Gastrocnemius medialis (tissue), 4 donors: ENCODE measurements around the gene GDI2. TPM values are rescaled to one million over a fixed set of nuclear protein-coding genes. Genes with fewer than 3 reads are reported as not detected.
A peak's percentile ranks its signal among the peaks of the same experiment; 100 is the strongest.

ENCODE experiments used
- ATAC-seq, 2 donors: fragments of 150-250 bp; one replicate each; pipeline ENCODE4 v1.9.1; 2016
- DNase-seq, 2 donors: peaks; one replicate each; pipeline ENCODE4 v3.0.0-alpha.2; 2019
- H3K27ac ChIP-seq, 4 donors: fragments of 200-600 bp; sonication (generic); 1 replicate in 1 of 4; 2 replicates in 3 of 4; pipeline ENCODE4 v1.5.1; 2016 to 2018; ENCODE audit warnings: mild to moderate bottlenecking in 2 of 4, moderate library complexity in 1 of 4
- H3K27me3 ChIP-seq, 3 donors: fragments of 200-600 bp; sonication (generic) in 2 of 3; 1 replicate in 1 of 3; 2 replicates in 2 of 3; pipeline versions ENCODE4 v1.5.1 to v1.6.0; 2016 to 2019; ENCODE audit warnings: mild to moderate bottlenecking in 1 of 3, moderate library complexity in 1 of 3
- H3K36me3 ChIP-seq, 2 donors: fragments of 200-600 bp; sonication (generic) in 1 of 2; one replicate each; pipeline ENCODE4 v1.5.1; 2017 to 2018
- H3K4me1 ChIP-seq, 2 donors: fragments of 200-600 bp; sonication (generic) in 1 of 2; one replicate each; pipeline ENCODE4 v1.5.1; 2016 to 2017; ENCODE audit warnings: mild to moderate bottlenecking in 2 of 2
- H3K4me3 ChIP-seq, 4 donors: fragments of 200-600 bp; sonication (generic) in 3 of 4; 1 replicate in 1 of 4; 2 replicates in 3 of 4; pipeline ENCODE4 v1.5.1; 2016 to 2019; ENCODE audit warnings: mild to moderate bottlenecking in 2 of 4
- H3K9me3 ChIP-seq, 3 donors: fragments of 200-600 bp; sonication (generic) in 2 of 3; 1 replicate in 1 of 3; 2 replicates in 2 of 3; pipeline ENCODE4 v1.5.1; 2016 to 2019
- POLR2A ChIP-seq, 2 donors: fragments of 450-650 bp; IDR thresholded peaks; one replicate each; pipeline ENCODE4 v1.6.1; 2017; ENCODE audit warnings: antibody characterized with exemption in 2 of 2, mild to moderate bottlenecking in 2 of 2, moderate library complexity in 2 of 2
- in situ Hi-C, 4 donors: fragments of 200-750 bp; cut with MboI; loops; one replicate each; pipeline versions ENCODE4 v1.15.0 to v1.8.0; 2017; ENCODE audit warnings: low sequenced_read_pairs in 4 of 4
- intact Hi-C: fragments of 100-400 bp; cut with DNase I; formaldehyde crosslinking; loops from one replicate; pipeline ENCODE4 v1.15.1; 2023; ENCODE audit warnings: low total_unique reads
- total RNA-seq, 4 donors: library from RNA; depleted of rRNA; stranded (reverse); fragments of >200 nt; gene quantifications; one replicate each; pipeline versions ENCODE4 v1.1.0 to v1.2.3, GENCODE V29; 2016
- TF ChIP-seq, protein P1 (sequence below), 5 experiments: fragments of 450-650 bp in 3 of 5; fragments of 200-600 bp in 2 of 5; sonication (generic) in 2 of 5; IDR thresholded peaks in 4 of 5; conservative IDR thresholded peaks in 1 of 5; 1 replicate in 4 of 5; 2 replicates in 1 of 5; pipeline ENCODE4 v1.5.1; 2016 to 2019; ENCODE audit warnings: antibody characterized with exemption in 5 of 5, mild to moderate bottlenecking in 3 of 5, moderate library complexity in 3 of 5

Gene GDI2
- 100 to 1,000 TPM; 143 to 197 (median 171) TPM for total RNA-seq

DNA sequence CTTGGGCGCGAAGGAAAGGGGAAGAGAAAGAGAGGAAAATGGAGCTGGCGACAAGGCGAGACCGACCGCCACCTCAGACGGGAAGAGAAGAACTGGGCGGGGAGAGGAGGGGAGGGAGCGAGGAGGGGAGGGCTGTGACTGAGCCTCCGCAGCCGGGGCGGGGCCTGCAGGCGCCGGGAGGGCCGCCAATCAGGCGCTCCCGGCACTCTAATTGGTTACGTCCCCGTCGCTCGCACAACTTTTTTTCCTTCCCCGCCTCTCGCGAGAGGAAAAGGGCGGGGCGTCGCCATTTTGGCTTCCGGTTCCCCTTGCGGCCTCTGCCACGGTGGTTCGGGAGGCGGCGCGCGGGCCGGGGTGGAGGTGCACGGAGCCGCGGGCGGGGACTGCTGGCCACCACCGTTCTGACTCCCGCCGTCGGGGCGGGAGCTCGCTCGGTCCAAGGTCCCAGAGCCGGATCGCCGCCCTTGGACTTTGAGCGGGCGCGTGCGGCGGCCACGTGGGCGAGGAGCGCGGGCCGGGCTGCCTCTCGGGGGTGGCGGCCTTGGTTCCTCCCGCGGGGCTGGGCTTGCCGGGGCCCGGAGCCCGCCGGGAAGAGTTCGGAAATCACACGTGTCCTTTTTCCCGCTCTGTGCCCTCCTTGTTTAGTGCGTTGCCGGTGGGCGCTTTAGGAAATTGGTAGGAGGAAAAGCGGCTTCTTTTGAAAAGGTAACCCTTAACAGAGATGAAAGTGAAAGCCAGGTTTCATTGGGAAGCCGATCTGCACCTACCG, at the start of gene GDI2:
Gene GDI2, minus strand, starts transcription at position 94 of the 769 bp plus-strand sequence. CDS start 176 bp downstream, outside the sequence.
- ATAC-seq (peak; percentile 92 to 96), DNase-seq (peak; percentile 94 to 96)
- H3K36me3 ChIP-seq = no peaks in the 10 kb centered on the region
- H3K27ac ChIP-seq = peak within 1 kb of the TSS; percentile 91 to 98 (median 98)
- no peaks in the 10 kb centered on the region for H3K27me3 ChIP-seq
- intact Hi-C loops = loop anchor here (1.0 to 5.0 kb wide), 4 partner anchors 60 to 164 kb away; partner anchors contain the start of genes ANKRD16, IL15RA and TASOR2
- in situ Hi-C loops = no loop called here
- no peaks in the 10 kb centered on the region for H3K9me3 ChIP-seq
- H3K4me3 ChIP-seq = peak within 1 kb of the TSS; percentile 85 to 97 (median 90)
- TF ChIP-seq, protein P1, sequence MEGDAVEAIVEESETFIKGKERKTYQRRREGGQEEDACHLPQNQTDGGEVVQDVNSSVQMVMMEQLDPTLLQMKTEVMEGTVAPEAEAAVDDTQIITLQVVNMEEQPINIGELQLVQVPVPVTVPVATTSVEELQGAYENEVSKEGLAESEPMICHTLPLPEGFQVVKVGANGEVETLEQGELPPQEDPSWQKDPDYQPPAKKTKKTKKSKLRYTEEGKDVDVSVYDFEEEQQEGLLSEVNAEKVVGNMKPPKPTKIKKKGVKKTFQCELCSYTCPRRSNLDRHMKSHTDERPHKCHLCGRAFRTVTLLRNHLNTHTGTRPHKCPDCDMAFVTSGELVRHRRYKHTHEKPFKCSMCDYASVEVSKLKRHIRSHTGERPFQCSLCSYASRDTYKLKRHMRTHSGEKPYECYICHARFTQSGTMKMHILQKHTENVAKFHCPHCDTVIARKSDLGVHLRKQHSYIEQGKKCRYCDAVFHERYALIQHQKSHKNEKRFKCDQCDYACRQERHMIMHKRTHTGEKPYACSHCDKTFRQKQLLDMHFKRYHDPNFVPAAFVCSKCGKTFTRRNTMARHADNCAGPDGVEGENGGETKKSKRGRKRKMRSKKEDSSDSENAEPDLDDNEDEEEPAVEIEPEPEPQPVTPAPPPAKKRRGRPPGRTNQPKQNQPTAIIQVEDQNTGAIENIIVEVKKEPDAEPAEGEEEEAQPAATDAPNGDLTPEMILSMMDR (IDR thresholded peaks at IDR 0.05 in 4 of 5, conservative IDR thresholded peaks at IDR 0.05 in 1 of 5) = peak in 2 of 5 experiments; percentile 15 to 21
- peak; percentile 89 to 91 for TF ChIP-seq POLR2A (IDR thresholded peaks at IDR 0.05)
- H3K4me1 ChIP-seq = peaks cover 43 to 47% of the 10 kb centered on the region in 2 donors

DNA sequence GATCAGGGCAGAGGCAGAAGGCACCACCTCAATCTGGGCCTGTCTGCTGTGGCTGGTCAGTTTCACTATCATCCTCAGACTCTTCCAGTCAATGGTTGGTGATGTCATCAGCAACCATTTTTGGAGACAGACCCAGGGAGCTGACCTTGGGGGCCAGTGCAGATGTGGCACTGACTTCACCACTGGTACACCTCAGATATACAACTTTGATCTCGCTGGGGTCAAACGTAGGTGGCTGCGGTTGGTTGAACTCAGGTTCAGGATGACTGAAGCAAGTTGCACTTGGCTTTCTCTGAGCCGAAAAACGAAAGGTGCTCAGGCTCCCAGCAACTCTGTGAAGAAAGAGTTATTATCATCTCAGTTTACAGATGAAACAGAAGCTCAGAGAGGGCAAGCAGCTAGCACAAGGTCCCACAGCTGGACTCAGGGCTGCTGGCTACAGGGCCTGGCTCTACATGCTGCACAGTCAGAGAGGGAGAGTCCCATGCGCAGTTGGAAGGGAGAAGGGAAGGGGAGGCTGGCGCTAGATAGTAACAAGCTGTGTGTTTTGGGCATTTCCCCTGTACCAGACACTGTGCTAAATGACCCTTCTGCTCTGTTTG, 49.2 kb upstream of the GDI2 start:
- H3K27me3 ChIP-seq = no peaks in the 10 kb centered on the region
- in situ Hi-C loops (loop anchor here in 3 of 4 donors (25.0 kb wide), 2 partner anchors 175 to 425 kb away; partner anchors contain the start of gene TASOR2 (in 3 of the 3)), intact Hi-C loops (no loop called here)
- no peak overlapping the region for H3K4me3 ChIP-seq
- DNase-seq (no peak), ATAC-seq (no peak)
- H3K27ac ChIP-seq = no peak overlapping the region
- TF ChIP-seq, protein P1 (IDR thresholded peaks at IDR 0.05 in 4 of 5, conservative IDR thresholded peaks at IDR 0.05 in 1 of 5) = no peak
- no peak for TF ChIP-seq POLR2A (IDR thresholded peaks at IDR 0.05)
- H3K4me1 ChIP-seq = no peaks in the 10 kb centered on the region
- no peaks in the 10 kb centered on the region for H3K36me3 ChIP-seq
- H3K9me3 ChIP-seq = no peaks in the 10 kb centered on the region

DNA sequence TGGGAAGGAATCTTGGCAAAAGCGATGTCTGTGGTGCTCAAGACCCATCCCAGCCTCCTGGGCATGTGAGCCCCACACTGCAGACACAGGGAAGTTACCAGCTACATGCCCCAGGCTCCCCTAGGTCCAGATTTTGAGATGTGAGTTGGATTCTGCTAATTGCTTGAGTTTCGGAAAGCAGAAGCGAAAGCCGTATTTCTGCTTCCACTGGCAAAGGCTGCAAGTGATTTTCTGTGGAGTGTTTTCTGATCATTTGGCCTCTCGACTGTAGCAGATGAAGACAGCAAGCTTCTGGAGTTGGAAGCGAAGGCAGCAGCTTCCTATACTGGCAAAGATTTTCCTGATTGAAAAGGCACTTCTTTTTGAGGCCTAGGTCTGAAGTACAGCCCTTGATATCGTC, 46.8 kb upstream of the GDI2 start:
- TF ChIP-seq, protein P1 (IDR thresholded peaks at IDR 0.05 in 4 of 5, conservative IDR thresholded peaks at IDR 0.05 in 1 of 5) = no peak
- TF ChIP-seq POLR2A (IDR thresholded peaks at IDR 0.05) = no peak
- intact Hi-C loops = no loop called here
- Histone ChIP-seq H3K36me3 (no peaks in the 10 kb centered on the region), H3K27ac (no peak overlapping the region), H3K4me3 (no peak overlapping the region), H3K9me3 (no peaks in the 10 kb centered on the region), H3K27me3 (no peaks in the 10 kb centered on the region), H3K4me1 (no peaks in the 10 kb centered on the region)
- DNase-seq (no peak), ATAC-seq (no peak)
- in situ Hi-C loops = loop anchor here in 3 of 4 donors (25.0 kb wide), 2 partner anchors 173 to 423 kb away; partner anchors contain the start of gene TASOR2 (in 3 of the 3)

DNA sequence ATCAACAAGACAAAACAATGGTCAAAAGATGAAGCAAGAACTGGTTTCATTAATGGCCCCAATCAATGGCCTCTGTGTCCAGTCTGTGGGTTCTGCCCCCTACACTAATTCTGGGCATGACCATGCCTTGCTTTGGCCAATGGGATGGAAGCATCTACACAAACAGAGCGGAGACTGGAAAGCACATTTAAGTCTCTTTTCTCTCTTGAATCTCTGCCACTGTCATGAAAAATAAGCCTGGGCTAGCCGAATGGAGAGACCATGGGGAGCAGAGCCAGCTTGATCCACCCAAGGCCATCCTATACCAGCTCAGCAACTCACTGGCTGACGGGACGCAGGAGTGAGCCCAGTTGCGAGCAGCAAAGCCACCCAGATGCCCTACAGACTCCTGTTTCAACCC, 45.6 kb upstream of the GDI2 start:
- TF ChIP-seq POLR2A (IDR thresholded peaks at IDR 0.05) = no peak
- TF ChIP-seq, protein P1 (IDR thresholded peaks at IDR 0.05 in 4 of 5, conservative IDR thresholded peaks at IDR 0.05 in 1 of 5) = no peak
- DNase-seq = no peak
- H3K27ac ChIP-seq = no peak overlapping the region
- H3K9me3 ChIP-seq = no peaks in the 10 kb centered on the region
- H3K4me1 ChIP-seq = no peaks in the 10 kb centered on the region
- in situ Hi-C loops (loop anchor here in 3 of 4 donors (25.0 kb wide), 2 partner anchors 172 to 422 kb away; partner anchors contain the start of gene TASOR2 (in 3 of the 3)), intact Hi-C loops (no loop called here)
- no peaks in the 10 kb centered on the region for H3K27me3 ChIP-seq
- ATAC-seq = no peak
- H3K4me3 ChIP-seq = no peak overlapping the region
- no peaks in the 10 kb centered on the region for H3K36me3 ChIP-seq
